HCT116 (cell line): ENCODE results near the gene ANTXR2.

Experiments used
- CTCF ChIP-seq, 3 experiments: fragments of 200-600 bp in 1 of 3; sonication (generic) in 1 of 3; IDR thresholded peaks in 2 of 3; conservative IDR thresholded peaks in 1 of 3; 2 replicates each; pipeline ENCODE4 v1.5.1; 2012 to 2017; ENCODE audit warnings: low read depth in 2 of 3, low read length in 2 of 3, antibody characterized with exemption in 1 of 3, borderline replicate concordance in 1 of 3, control low read depth in 1 of 3, mild to moderate bottlenecking in 1 of 3, mixed read lengths in 1 of 3, mixed run types in 1 of 3, moderate library complexity in 1 of 3; ENCODE audit not compliant: insufficient read depth in 1 of 3
- EGR1 ChIP-seq: IDR thresholded peaks from 2 replicates; pipeline ENCODE4 v1.6.1; 2012; ENCODE audit warnings: low read depth
- EZH2 ChIP-seq: fragments of 200-600 bp; sonication (generic); IDR thresholded peaks from 2 replicates; pipeline ENCODE4 v1.6.1; 2017; ENCODE audit warnings: antibody characterized with exemption, mixed run types
- EZH2phosphoT487 ChIP-seq: fragments of 200-600 bp; IDR thresholded peaks from 2 replicates; pipeline ENCODE4 v1.6.1; 2018; ENCODE audit warnings: antibody characterized with exemption, borderline replicate concordance
- RAD21 ChIP-seq: IDR thresholded peaks from 2 replicates; pipeline ENCODE4 v1.6.1; 2012; ENCODE audit warnings: low read depth, mild to moderate bottlenecking
- REST ChIP-seq: IDR thresholded peaks from 2 replicates; pipeline ENCODE4 v1.6.1; 2012; ENCODE audit warnings: low read depth

GRCh38 chr4:80033581-80033980, 39.4 kb downstream of the ANTXR2 start:
- TF ChIP-seq CTCF (IDR thresholded peaks at IDR 0.05 in 2 of 3, conservative IDR thresholded peaks at IDR 0.05 in 1 of 3; ENCODE audit: borderline replicate concordance in 1 of 3, insufficient read depth in 1 of 3, low read depth in 2 of 3, low read length in 2 of 3): peak in 2 of 3 experiments; percentile 18 to 34; a peak in 2 of 6 replicates
- no peak for TF ChIP-seq EGR1
- TF ChIP-seq RAD21: no peak
- no peak for TF ChIP-seq EZH2
- TF ChIP-seq EZH2phosphoT487: no peak
- TF ChIP-seq REST: no peak
